Neural cell (in vitro differentiated cells): ENCODE measurements around the gene LSM3. TPM values are rescaled to one million over a fixed set of nuclear protein-coding genes. Genes with fewer than 3 reads are reported as not detected.

Experiments used
- H2AFZ ChIP-seq: fragments of 200-600, 300-800 bp; sonication (generic), shearing (Covaris generic); 2 replicates; pipeline ENCODE4 v1.6.0; 2014; ENCODE audit warnings: low read depth, mild to moderate bottlenecking, antibody characterized with exemption, low read length, moderate library complexity
- H3F3A ChIP-seq: fragments of 200-600 bp; shearing (Covaris generic); 2 replicates; pipeline ENCODE4 v1.6.1; 2016; ENCODE audit warnings: mild to moderate bottlenecking, moderate library complexity, mixed read lengths, antibody characterized with exemption, low read length; ENCODE audit not compliant: insufficient read depth, poor library complexity, severe bottlenecking
- H3K27ac ChIP-seq: fragments of 200-600, 300-800 bp; sonication (generic), shearing (Covaris generic); 2 replicates; pipeline ENCODE4 v1.5.1; 2014; ENCODE audit warnings: mild to moderate bottlenecking, low read length, moderate library complexity
- H3K27me3 ChIP-seq: fragments of 300-800, 200-600 bp; sonication (generic), shearing (Covaris generic); 2 replicates; pipeline ENCODE4 v1.6.0; 2014; ENCODE audit warnings: mild to moderate bottlenecking, low read depth, low read length, moderate library complexity; ENCODE audit not compliant: insufficient read depth
- H3K36me3 ChIP-seq: fragments of 300-800, 200-600 bp; sonication (generic), shearing (Covaris generic); 2 replicates; pipeline ENCODE4 v1.5.1; 2014; ENCODE audit warnings: mild to moderate bottlenecking, antibody characterized with exemption, low read length, moderate library complexity; ENCODE audit not compliant: insufficient read depth
- H3K4me2 ChIP-seq: fragments of 300-800, 200-600 bp; sonication (generic), shearing (Covaris generic); 2 replicates; pipeline ENCODE4 v1.6.0; 2014; ENCODE audit warnings: mild to moderate bottlenecking, low read length
- H3K4me3 ChIP-seq: fragments of 300-800, 200-600 bp; sonication (generic), shearing (Covaris generic); 2 replicates; pipeline ENCODE4 v1.5.1; 2014; ENCODE audit warnings: mild to moderate bottlenecking, low read length, moderate library complexity
- H3K79me2 ChIP-seq: fragments of 200-600 bp; shearing (Covaris generic); replicated peaks from 2 replicates; pipeline ENCODE4 v1.6.0; 2014; ENCODE audit warnings: mild to moderate bottlenecking, low read length, moderate library complexity; ENCODE audit not compliant: insufficient read depth
- H3K9ac ChIP-seq: fragments of 300-800, 200-600 bp; sonication (generic), shearing (Covaris generic); 2 replicates; pipeline ENCODE4 v1.6.1; 2016; ENCODE audit warnings: mild to moderate bottlenecking, low read length, mixed read lengths
- H3K9me2 ChIP-seq: fragments of 200-600 bp; shearing (Covaris generic); 2 replicates; pipeline ENCODE4 v1.6.1; 2016; ENCODE audit warnings: mild to moderate bottlenecking, low read length, mixed read lengths; ENCODE audit not compliant: insufficient read depth
- H3K9me3 ChIP-seq: fragments of 200-600, 300-800 bp; sonication (generic), shearing (Covaris generic); 2 replicates; pipeline ENCODE4 v1.6.1; 2016; ENCODE audit warnings: mild to moderate bottlenecking, mixed run types, low read length, moderate library complexity, mixed read lengths
- H4K20me1 ChIP-seq: fragments of 200-600 bp; shearing (Covaris generic); 2 replicates; pipeline ENCODE4 v1.6.1; 2016; ENCODE audit warnings: mild to moderate bottlenecking, mixed run types; ENCODE audit not compliant: insufficient read depth
- EP300 ChIP-seq: fragments of 450-650 bp; conservative IDR thresholded peaks from 2 replicates; pipeline ENCODE4 v1.6.1; 2014; ENCODE audit warnings: antibody characterized with exemption, mild to moderate bottlenecking, moderate library complexity; ENCODE audit not compliant: poor library complexity, severe bottlenecking
- EZH2 ChIP-seq: fragments of 200-600, 300-800 bp; shearing (Covaris generic), sonication (generic); IDR thresholded peaks from 2 replicates; pipeline ENCODE4 v1.6.1; 2014; ENCODE audit warnings: antibody characterized with exemption, low read length, borderline replicate concordance, mild to moderate bottlenecking; ENCODE audit not compliant: insufficient read depth, poor library complexity, severe bottlenecking
- MXI1 ChIP-seq: fragments of 450-650 bp; conservative IDR thresholded peaks from 2 replicates; pipeline ENCODE4 v1.6.1; 2014; ENCODE audit warnings: antibody characterized with exemption, mild to moderate bottlenecking; ENCODE audit not compliant: poor library complexity, severe bottlenecking
- POLR2AphosphoS5 ChIP-seq: IDR thresholded peaks from 2 replicates; pipeline ENCODE4 v1.6.1; 2012
- RAD21 ChIP-seq: fragments of 450-650 bp; conservative IDR thresholded peaks from 2 replicates; pipeline ENCODE4 v1.6.1; 2014; ENCODE audit warnings: antibody characterized with exemption, mild to moderate bottlenecking, moderate library complexity
- SMC3 ChIP-seq: fragments of 450-650 bp; conservative IDR thresholded peaks from 2 replicates; pipeline ENCODE4 v1.6.1; 2014; ENCODE audit warnings: antibody characterized with exemption, mild to moderate bottlenecking, moderate library complexity; ENCODE audit not compliant: poor library complexity
- TAF1 ChIP-seq: IDR thresholded peaks from 2 replicates; pipeline ENCODE4 v1.6.1; 2012; ENCODE audit warnings: low read depth
- polyA plus RNA-seq: library from polyadenylated mRNA; depleted of rRNA; stranded (reverse); fragments of >200 nt; gene quantifications from 2 replicates; pipeline ENCODE4 v1.2.3, GENCODE V29; 2014
- TF ChIP-seq, protein P1 (sequence below): IDR thresholded peaks from 2 replicates; pipeline ENCODE4 v1.6.1; 2012; ENCODE audit warnings: borderline replicate concordance
- TF ChIP-seq, protein P2 (sequence below): fragments of 450-650 bp; IDR thresholded peaks from 2 replicates; pipeline ENCODE4 v1.5.1; 2014; ENCODE audit warnings: antibody characterized with exemption, mild to moderate bottlenecking, moderate library complexity; ENCODE audit not compliant: poor library complexity, severe bottlenecking

The LSM3 gene
- polyA plus RNA-seq, 1 donor from 2014 or later, result 29.6 TPM

DNA sequence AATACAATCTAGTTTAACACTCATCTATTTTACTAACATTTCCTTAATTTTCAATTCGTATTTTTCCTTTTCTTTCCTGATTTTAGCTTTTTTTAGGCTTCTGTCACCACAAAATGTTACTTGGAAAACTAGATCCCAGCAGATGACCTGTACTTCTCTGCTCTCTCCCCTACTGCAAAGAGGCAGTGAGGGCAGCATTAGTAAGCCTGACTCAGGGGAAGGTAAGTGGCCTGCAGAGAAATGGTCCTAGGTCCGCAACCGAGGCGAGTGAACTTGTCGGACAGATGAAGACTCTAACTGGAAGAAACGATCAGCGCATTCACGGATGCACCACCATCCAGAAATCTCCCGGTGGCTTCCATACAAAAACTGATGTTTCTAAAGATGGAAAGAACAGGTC lies 33.4 kb upstream of the LSM3 start:
- Histone ChIP-seq H2AFZ (no peak overlapping the region), H3F3A (no peaks in the 10 kb centered on the region), H4K20me1 (no peaks in the 10 kb centered on the region), H3K79me2 (no peaks in the 10 kb centered on the region), H3K4me2 (no peak overlapping the region), H3K27ac (no peak overlapping the region), H3K4me3 (no peak overlapping the region), H3K27me3 (no peaks in the 10 kb centered on the region), H3K9ac (peak overlapping the region; percentile 19), H3K9me2 (no peaks in the 10 kb centered on the region), H3K36me3 (peaks cover 25% of the 10 kb centered on the region), H3K9me3 (no peaks in the 10 kb centered on the region)
- TF ChIP-seq, protein P1, sequence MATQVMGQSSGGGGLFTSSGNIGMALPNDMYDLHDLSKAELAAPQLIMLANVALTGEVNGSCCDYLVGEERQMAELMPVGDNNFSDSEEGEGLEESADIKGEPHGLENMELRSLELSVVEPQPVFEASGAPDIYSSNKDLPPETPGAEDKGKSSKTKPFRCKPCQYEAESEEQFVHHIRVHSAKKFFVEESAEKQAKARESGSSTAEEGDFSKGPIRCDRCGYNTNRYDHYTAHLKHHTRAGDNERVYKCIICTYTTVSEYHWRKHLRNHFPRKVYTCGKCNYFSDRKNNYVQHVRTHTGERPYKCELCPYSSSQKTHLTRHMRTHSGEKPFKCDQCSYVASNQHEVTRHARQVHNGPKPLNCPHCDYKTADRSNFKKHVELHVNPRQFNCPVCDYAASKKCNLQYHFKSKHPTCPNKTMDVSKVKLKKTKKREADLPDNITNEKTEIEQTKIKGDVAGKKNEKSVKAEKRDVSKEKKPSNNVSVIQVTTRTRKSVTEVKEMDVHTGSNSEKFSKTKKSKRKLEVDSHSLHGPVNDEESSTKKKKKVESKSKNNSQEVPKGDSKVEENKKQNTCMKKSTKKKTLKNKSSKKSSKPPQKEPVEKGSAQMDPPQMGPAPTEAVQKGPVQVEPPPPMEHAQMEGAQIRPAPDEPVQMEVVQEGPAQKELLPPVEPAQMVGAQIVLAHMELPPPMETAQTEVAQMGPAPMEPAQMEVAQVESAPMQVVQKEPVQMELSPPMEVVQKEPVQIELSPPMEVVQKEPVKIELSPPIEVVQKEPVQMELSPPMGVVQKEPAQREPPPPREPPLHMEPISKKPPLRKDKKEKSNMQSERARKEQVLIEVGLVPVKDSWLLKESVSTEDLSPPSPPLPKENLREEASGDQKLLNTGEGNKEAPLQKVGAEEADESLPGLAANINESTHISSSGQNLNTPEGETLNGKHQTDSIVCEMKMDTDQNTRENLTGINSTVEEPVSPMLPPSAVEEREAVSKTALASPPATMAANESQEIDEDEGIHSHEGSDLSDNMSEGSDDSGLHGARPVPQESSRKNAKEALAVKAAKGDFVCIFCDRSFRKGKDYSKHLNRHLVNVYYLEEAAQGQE, result no peak
- no peak for TF ChIP-seq POLR2AphosphoS5
- TF ChIP-seq, protein P2, sequence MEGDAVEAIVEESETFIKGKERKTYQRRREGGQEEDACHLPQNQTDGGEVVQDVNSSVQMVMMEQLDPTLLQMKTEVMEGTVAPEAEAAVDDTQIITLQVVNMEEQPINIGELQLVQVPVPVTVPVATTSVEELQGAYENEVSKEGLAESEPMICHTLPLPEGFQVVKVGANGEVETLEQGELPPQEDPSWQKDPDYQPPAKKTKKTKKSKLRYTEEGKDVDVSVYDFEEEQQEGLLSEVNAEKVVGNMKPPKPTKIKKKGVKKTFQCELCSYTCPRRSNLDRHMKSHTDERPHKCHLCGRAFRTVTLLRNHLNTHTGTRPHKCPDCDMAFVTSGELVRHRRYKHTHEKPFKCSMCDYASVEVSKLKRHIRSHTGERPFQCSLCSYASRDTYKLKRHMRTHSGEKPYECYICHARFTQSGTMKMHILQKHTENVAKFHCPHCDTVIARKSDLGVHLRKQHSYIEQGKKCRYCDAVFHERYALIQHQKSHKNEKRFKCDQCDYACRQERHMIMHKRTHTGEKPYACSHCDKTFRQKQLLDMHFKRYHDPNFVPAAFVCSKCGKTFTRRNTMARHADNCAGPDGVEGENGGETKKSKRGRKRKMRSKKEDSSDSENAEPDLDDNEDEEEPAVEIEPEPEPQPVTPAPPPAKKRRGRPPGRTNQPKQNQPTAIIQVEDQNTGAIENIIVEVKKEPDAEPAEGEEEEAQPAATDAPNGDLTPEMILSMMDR, result no peak
- TF ChIP-seq EP300, result no peak
- TF ChIP-seq RAD21, result no peak
- no peak for TF ChIP-seq MXI1
- TF ChIP-seq SMC3, result no peak
- no peak for TF ChIP-seq EZH2
- TF ChIP-seq TAF1, result no peak

DNA sequence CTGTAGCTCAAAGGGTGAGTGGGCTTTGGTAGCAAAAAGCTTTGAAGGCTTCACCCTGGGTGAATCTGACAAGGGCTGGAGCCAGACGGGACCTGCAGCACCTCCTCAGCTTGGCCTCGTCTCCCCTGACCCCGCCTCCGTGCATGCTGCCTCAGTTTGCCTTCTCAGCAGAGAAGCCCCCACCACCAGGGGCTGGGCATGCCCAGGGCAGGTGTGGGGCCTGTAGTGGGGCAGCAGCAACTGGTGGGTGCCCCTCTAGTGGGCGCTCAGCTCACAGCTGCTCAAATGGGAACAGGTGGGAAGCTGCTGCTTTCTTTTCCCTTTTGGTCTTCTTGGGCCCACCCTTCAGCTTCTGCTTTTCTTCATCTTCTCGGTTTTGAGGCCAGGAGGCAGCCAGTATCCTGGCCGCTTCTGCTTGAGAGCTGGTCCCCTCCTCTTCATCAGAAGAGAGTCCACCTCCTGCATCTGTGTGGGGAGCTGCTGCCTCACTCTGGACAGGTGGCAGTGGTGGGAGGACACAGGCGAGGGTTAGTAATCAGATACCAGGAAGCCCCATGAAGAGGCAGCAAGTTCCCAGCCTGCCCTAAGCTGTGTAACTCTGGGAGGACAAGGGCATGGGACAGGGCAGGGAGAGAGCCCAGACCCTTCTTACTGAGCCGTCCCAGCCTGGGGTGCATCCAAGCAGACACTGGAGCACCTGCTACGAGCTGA lies 32.8 kb upstream of the LSM3 start:
- no peaks in the 10 kb centered on the region for H4K20me1 ChIP-seq
- H3K9me2 ChIP-seq, result no peaks in the 10 kb centered on the region
- no peaks in the 10 kb centered on the region for H3K79me2 ChIP-seq
- no peaks in the 10 kb centered on the region for H3K9me3 ChIP-seq
- no peak overlapping the region for H3K9ac ChIP-seq
- H3K27ac ChIP-seq, result no peak overlapping the region
- no peak overlapping the region for H3K4me2 ChIP-seq
- no peak overlapping the region for H3K4me3 ChIP-seq
- no peak overlapping the region for H2AFZ ChIP-seq
- TF ChIP-seq TAF1 (no peak), POLR2AphosphoS5 (no peak), MXI1 (no peak), SMC3 (no peak), EP300 (no peak), EZH2 (no peak), RAD21 (no peak)
- TF ChIP-seq, protein P2, result no peak
- TF ChIP-seq, protein P1, result no peak
- no peaks in the 10 kb centered on the region for H3F3A ChIP-seq
- no peaks in the 10 kb centered on the region for H3K27me3 ChIP-seq
- peaks cover 25% of the 10 kb centered on the region for H3K36me3 ChIP-seq
